Lower leg skin (tissue), 3 donors: Measurements from ENCODE around the gene FRMD7.

Experiments used
- CTCF ChIP-seq, 3 donors: fragments of 450-650 bp; IDR thresholded peaks; one replicate each; pipeline ENCODE4 v1.5.1; 2016; ENCODE audit warnings: antibody characterized with exemption in 3 of 3, mild to moderate bottlenecking in 3 of 3, moderate library complexity in 2 of 3
- POLR2A ChIP-seq, 2 donors: fragments of 450-650 bp; IDR thresholded peaks; one replicate each; pipeline ENCODE4 v1.6.1; 2016 to 2017; ENCODE audit warnings: antibody characterized with exemption in 2 of 2, mild to moderate bottlenecking in 1 of 2, moderate library complexity in 1 of 2

DNA sequence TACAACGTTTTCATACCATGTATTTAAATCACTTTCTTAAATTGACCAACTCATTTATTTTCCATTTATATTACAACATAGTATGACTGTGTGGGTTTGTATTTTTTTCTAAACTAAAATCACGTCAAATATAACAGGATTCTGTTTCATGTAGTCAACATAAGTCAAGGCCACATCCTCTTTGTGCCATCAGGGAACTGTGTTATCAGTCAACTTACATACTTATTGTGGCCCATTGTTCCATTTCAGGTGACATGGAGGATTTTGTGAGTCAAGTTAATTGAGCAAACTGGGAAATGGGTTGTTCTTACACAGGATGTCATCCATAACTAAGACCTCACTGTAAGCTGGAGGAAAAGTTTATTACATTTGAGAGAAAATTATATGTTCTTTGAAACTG, 68.8 kb downstream of the FRMD7 start:
- TF ChIP-seq CTCF (IDR thresholded peaks at IDR 0.05) = no peak
- no peak for TF ChIP-seq POLR2A (IDR thresholded peaks at IDR 0.05)
